ENCODE results near the gene GDAP1L1. TPM values are rescaled to one million over a fixed set of nuclear protein-coding genes. Genes with fewer than 3 reads are reported as not detected.
A peak's percentile ranks its signal among the peaks of the same experiment; 100 is the strongest.

GDAP1L1 gene
- total and polyA plus RNA-seq, 4 donors, result not detected

DNA sequence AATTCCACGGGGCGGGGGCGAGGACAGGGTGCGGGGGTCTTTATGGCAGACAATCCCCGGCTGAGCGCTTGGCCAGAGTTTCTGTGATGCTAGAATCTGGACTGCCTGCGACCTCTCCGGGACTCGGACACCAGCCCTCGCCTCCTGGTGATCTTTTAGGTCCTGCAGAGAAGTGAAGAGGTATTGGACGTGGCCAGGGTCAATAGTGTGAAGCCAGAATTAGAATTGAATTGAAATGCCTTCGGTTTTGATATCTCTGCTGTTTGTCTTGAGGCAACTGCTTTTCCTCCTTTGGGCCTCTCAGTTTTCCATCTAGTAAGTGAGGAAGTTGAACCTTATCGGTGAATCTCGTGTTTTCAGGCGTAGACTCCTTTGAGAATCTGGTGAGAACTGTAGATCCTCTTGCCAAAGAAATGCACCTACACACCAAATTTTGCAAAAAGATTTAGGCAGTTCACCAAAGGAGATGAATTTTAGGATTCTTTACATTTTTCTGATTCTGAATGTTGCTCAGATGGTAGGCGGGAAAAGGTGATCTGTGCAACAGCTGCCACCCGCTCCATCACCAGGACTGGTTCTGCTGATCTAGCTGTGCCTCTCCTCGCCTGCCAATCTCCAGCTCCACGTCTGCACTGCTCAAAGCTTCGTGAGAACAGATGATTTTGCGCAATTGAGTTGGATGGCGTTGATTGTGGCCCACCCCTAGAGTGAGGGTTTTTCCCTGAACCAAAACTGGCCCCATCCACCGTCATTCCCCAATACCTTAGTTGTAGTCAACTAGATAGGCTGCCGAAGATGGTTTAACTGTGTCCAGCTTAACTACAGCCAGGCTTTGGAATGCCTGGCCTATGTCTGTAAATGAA, 35.7 kb upstream of the GDAP1L1 start:
- 14% methylated on average over 24 of the region's 24 CpGs for WGBS
- Histone ChIP-seq H3K36me3 (ENCODE audit: control insufficient read depth in 4 of 4, insufficient read depth in 3 of 4, low read depth in 1 of 4, low read length in 3 of 4) (peaks cover 0 to 1% (median 0%) of the 10 kb centered on the region in 4 donors), H3K4me3 (ENCODE audit: low read depth in 1 of 3, low read length in 3 of 3) (peak overlapping the region; percentile 74 to 81 (median 74)), H3K4me1 (ENCODE audit: control insufficient read depth in 4 of 4, insufficient read depth in 4 of 4, low read length in 3 of 4) (peaks cover 6 to 41% (median 32%) of the 10 kb centered on the region in 4 donors), H3K27ac (ENCODE audit: low read depth in 1 of 2, low read length in 2 of 2) (peak overlapping the region; percentile 96 to 97), H3K27me3 (ENCODE audit: control insufficient read depth in 4 of 4, insufficient read depth in 4 of 4, low read length in 3 of 4) (no peaks in the 10 kb centered on the region), H3K9me3 (ENCODE audit: control insufficient read depth in 4 of 4, low read length in 3 of 4) (no peaks in the 10 kb centered on the region), H3K9ac (ENCODE audit: low read depth in 1 of 2, low read length in 2 of 2) (peak overlapping the region; percentile 80 to 94)
- DNase-seq (ENCODE audit: low spot score), result no peak
- peak in 1 of 2 donors; percentile 3 for TF ChIP-seq RAD21 (IDR thresholded peaks at IDR 0.05)
- TF ChIP-seq, protein P1, sequence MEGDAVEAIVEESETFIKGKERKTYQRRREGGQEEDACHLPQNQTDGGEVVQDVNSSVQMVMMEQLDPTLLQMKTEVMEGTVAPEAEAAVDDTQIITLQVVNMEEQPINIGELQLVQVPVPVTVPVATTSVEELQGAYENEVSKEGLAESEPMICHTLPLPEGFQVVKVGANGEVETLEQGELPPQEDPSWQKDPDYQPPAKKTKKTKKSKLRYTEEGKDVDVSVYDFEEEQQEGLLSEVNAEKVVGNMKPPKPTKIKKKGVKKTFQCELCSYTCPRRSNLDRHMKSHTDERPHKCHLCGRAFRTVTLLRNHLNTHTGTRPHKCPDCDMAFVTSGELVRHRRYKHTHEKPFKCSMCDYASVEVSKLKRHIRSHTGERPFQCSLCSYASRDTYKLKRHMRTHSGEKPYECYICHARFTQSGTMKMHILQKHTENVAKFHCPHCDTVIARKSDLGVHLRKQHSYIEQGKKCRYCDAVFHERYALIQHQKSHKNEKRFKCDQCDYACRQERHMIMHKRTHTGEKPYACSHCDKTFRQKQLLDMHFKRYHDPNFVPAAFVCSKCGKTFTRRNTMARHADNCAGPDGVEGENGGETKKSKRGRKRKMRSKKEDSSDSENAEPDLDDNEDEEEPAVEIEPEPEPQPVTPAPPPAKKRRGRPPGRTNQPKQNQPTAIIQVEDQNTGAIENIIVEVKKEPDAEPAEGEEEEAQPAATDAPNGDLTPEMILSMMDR (IDR thresholded peaks at IDR 0.05; ENCODE audit: low read depth, low read length, missing input control), result no peak

DNA sequence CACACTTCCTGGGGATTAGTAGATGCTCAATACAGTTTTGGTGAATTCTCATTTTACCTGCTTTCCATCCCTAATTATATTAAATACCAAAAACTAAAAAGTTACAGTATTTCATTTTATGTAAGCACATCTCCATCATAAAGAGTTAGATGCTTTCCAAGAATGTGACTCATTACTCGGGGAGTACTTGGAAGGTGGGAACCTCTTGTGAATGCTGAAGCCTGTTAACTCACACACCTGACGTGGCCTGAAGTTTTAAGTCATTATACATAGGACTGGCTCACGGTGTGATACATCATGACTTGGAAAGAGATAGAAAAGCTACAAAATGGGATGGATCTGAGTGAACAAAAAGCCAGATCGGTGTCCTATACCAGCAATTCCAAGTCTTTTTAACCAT, 34.3 kb upstream of the GDAP1L1 start:
- WGBS, result 94% methylated on average over 4 of the region's 4 CpGs
- H3K9me3 ChIP-seq (ENCODE audit: control insufficient read depth in 4 of 4, low read length in 3 of 4), result no peaks in the 10 kb centered on the region
- no peak overlapping the region for H3K27ac ChIP-seq (ENCODE audit: low read depth in 1 of 2, low read length in 2 of 2)
- H3K27me3 ChIP-seq (ENCODE audit: control insufficient read depth in 4 of 4, insufficient read depth in 4 of 4, low read length in 3 of 4), result no peaks in the 10 kb centered on the region
- no peak overlapping the region for H3K9ac ChIP-seq (ENCODE audit: low read depth in 1 of 2, low read length in 2 of 2)
- TF ChIP-seq, protein P2, sequence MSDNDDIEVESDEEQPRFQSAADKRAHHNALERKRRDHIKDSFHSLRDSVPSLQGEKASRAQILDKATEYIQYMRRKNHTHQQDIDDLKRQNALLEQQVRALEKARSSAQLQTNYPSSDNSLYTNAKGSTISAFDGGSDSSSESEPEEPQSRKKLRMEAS (IDR thresholded peaks at IDR 0.05), result no peak
- TF ChIP-seq FOXA1 (IDR thresholded peaks at IDR 0.05) (no peak), RAD21 (IDR thresholded peaks at IDR 0.05) (no peak), GABPA (IDR thresholded peaks at IDR 0.05 in 1 of 2, conservative IDR thresholded peaks at IDR 0.05 in 1 of 2) (no peak), NR2F2 (IDR thresholded peaks at IDR 0.05) (no peak), TAF1 (conservative IDR thresholded peaks at IDR 0.05) (no peak), YY1 (IDR thresholded peaks at IDR 0.05) (no peak), HNF4A (conservative IDR thresholded peaks at IDR 0.05) (no peak), RXRA (IDR thresholded peaks at IDR 0.05) (no peak), EGR1 (IDR thresholded peaks at IDR 0.05; ENCODE audit: low read depth in 2 of 2) (no peak), JUND (IDR thresholded peaks at IDR 0.05) (no peak), HNF4G (IDR thresholded peaks at IDR 0.05) (no peak), FOXA2 (IDR thresholded peaks at IDR 0.05) (no peak), SP1 (IDR thresholded peaks at IDR 0.05) (no peak)
- TF ChIP-seq, protein P3, sequence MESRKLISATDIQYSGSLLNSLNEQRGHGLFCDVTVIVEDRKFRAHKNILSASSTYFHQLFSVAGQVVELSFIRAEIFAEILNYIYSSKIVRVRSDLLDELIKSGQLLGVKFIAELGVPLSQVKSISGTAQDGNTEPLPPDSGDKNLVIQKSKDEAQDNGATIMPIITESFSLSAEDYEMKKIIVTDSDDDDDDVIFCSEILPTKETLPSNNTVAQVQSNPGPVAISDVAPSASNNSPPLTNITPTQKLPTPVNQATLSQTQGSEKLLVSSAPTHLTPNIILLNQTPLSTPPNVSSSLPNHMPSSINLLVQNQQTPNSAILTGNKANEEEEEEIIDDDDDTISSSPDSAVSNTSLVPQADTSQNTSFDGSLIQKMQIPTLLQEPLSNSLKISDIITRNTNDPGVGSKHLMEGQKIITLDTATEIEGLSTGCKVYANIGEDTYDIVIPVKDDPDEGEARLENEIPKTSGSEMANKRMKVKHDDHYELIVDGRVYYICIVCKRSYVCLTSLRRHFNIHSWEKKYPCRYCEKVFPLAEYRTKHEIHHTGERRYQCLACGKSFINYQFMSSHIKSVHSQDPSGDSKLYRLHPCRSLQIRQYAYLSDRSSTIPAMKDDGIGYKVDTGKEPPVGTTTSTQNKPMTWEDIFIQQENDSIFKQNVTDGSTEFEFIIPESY (IDR thresholded peaks at IDR 0.05), result no peak
- TF ChIP-seq, protein P1 (IDR thresholded peaks at IDR 0.05; ENCODE audit: low read depth, low read length, missing input control), result no peak
- TF ChIP-seq, protein P4, sequence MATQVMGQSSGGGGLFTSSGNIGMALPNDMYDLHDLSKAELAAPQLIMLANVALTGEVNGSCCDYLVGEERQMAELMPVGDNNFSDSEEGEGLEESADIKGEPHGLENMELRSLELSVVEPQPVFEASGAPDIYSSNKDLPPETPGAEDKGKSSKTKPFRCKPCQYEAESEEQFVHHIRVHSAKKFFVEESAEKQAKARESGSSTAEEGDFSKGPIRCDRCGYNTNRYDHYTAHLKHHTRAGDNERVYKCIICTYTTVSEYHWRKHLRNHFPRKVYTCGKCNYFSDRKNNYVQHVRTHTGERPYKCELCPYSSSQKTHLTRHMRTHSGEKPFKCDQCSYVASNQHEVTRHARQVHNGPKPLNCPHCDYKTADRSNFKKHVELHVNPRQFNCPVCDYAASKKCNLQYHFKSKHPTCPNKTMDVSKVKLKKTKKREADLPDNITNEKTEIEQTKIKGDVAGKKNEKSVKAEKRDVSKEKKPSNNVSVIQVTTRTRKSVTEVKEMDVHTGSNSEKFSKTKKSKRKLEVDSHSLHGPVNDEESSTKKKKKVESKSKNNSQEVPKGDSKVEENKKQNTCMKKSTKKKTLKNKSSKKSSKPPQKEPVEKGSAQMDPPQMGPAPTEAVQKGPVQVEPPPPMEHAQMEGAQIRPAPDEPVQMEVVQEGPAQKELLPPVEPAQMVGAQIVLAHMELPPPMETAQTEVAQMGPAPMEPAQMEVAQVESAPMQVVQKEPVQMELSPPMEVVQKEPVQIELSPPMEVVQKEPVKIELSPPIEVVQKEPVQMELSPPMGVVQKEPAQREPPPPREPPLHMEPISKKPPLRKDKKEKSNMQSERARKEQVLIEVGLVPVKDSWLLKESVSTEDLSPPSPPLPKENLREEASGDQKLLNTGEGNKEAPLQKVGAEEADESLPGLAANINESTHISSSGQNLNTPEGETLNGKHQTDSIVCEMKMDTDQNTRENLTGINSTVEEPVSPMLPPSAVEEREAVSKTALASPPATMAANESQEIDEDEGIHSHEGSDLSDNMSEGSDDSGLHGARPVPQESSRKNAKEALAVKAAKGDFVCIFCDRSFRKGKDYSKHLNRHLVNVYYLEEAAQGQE (IDR thresholded peaks at IDR 0.05), result no peak
- TF ChIP-seq, protein P5, sequence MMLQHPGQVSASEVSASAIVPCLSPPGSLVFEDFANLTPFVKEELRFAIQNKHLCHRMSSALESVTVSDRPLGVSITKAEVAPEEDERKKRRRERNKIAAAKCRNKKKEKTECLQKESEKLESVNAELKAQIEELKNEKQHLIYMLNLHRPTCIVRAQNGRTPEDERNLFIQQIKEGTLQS (IDR thresholded peaks at IDR 0.05), result no peak
- no peak overlapping the region for H3K4me3 ChIP-seq (ENCODE audit: low read depth in 1 of 3, low read length in 3 of 3)
- DNase-seq (ENCODE audit: low spot score), result no peak
- H3K4me1 ChIP-seq (ENCODE audit: control insufficient read depth in 4 of 4, insufficient read depth in 4 of 4, low read length in 3 of 4), result peaks cover 6 to 35% (median 34%) of the 10 kb centered on the region in 4 donors
- H3K36me3 ChIP-seq (ENCODE audit: control insufficient read depth in 4 of 4, insufficient read depth in 3 of 4, low read depth in 1 of 4, low read length in 3 of 4), result no peaks in the 10 kb centered on the region
